Spleen (tissue), 11 donors: ENCODE results near the gene NUB1. TPM values are rescaled to one million over a fixed set of nuclear protein-coding genes. Genes with fewer than 3 reads are reported as not detected.

ENCODE experiments used
- DNase-seq: peaks from one replicate; pipeline ENCODE4 v3.0.0-alpha.2; 2020
- H3K27ac ChIP-seq, 8 donors: fragments of 200-600 bp; sonication (generic) in 7 of 8; 1 replicate in 4 of 8; 2 replicates in 4 of 8; pipeline versions ENCODE4 v1.5.0 to v1.8.0; 2016 to 2021; ENCODE audit warnings: inconsistent platforms in 4 of 8, mild to moderate bottlenecking in 4 of 8, moderate library complexity in 1 of 8
- H3K27me3 ChIP-seq, 7 donors: fragments of 200-600 bp; sonication (generic) in 6 of 7; replicated peaks in 1 of 7; 1 replicate in 4 of 7; 2 replicates in 3 of 7; pipeline versions ENCODE4 v1.5.0 to v1.8.0; 2016 to 2021; ENCODE audit warnings: inconsistent platforms in 3 of 7, mild to moderate bottlenecking in 1 of 7
- H3K36me3 ChIP-seq, 6 donors: fragments of 200-600 bp; sonication (generic) in 5 of 6; 1 replicate in 4 of 6; 2 replicates in 2 of 6; pipeline versions ENCODE4 v1.5.0 to v1.8.0; 2016 to 2021; ENCODE audit warnings: inconsistent platforms in 2 of 6
- H3K4me1 ChIP-seq, 6 donors: fragments of 200-600 bp; sonication (generic) in 5 of 6; 1 replicate in 3 of 6; 2 replicates in 3 of 6; pipeline versions ENCODE4 v1.5.0 to v1.8.0; 2016 to 2021; ENCODE audit warnings: inconsistent platforms in 3 of 6
- H3K4me3 ChIP-seq, 8 donors: fragments of 200-600 bp; sonication (generic) in 7 of 8; 1 replicate in 4 of 8; 2 replicates in 4 of 8; pipeline versions ENCODE4 v1.5.0 to v1.8.0; 2016 to 2021; ENCODE audit warnings: inconsistent platforms in 4 of 8, mild to moderate bottlenecking in 4 of 8, moderate library complexity in 2 of 8
- H3K9me3 ChIP-seq, 8 donors: fragments of 200-600 bp; sonication (generic) in 7 of 8; 1 replicate in 4 of 8; 2 replicates in 4 of 8; pipeline versions ENCODE4 v1.5.0 to v1.8.0; 2016 to 2021; ENCODE audit warnings: inconsistent platforms in 4 of 8
- POLR2A ChIP-seq, 3 donors: fragments of 450-650 bp; IDR thresholded peaks; one replicate each; pipeline ENCODE4 v1.5.1; 2017; ENCODE audit warnings: antibody characterized with exemption in 3 of 3, mild to moderate bottlenecking in 1 of 3
- POLR2AphosphoS5 ChIP-seq, 3 donors: sonication (generic); formaldehyde crosslinking; IDR thresholded peaks; one replicate each; pipeline ENCODE4 v1.5.1; 2017; ENCODE audit warnings: antibody characterized with exemption in 3 of 3
- WGBS, 5 donors: extraction: QIAGEN DNeasy Blood & Tissue Kit in 3 of 5; methylation state at CpG; one replicate each; pipeline versions ENCODE4 v1.1.5 to v1.1.7; 2013 to 2018; 5-methylcytosine and 5-hydroxymethylcytosine counted together
- intact Hi-C: fragments of 100-400 bp; cut with DNase I; formaldehyde crosslinking; loops from one replicate; pipeline ENCODE4 v1.15.0; 2023; ENCODE audit warnings: low total_unique reads
- polyA plus RNA-seq, 3 donors: library from polyadenylated mRNA; stranded (reverse); fragments of 200-250 nt; gene quantifications; one replicate each; pipeline ENCODE4 v1.2.1, GENCODE V29; 2013
- total RNA-seq, 7 donors: library from RNA; depleted of rRNA in 3 of 7; stranded (reverse); fragments of >200 nt in 3 of 7; fragmentation: NEBNext Ultra II Directional in 4 of 7; extraction: Animal tissue kit (Norgen Biotek cat#: 25700) in 4 of 7; gene quantifications; one replicate each; pipeline versions ENCODE4 v1.1.0 to v1.2.1, GENCODE V29; 2016 to 2021
- TF ChIP-seq, protein P1 (sequence below), 11 experiments: fragments of 200-600 bp in 7 of 11; fragments of 450-650 bp in 4 of 11; sonication (generic) in 4 of 11; IDR thresholded peaks in 8 of 11; conservative IDR thresholded peaks in 3 of 11; 1 replicate in 7 of 11; 2 replicates in 4 of 11; pipeline versions ENCODE4 v1.4.0 to v1.8.0; 2016 to 2021; ENCODE audit warnings: antibody characterized with exemption in 11 of 11, inconsistent platforms in 4 of 11, mild to moderate bottlenecking in 1 of 11
- donor health status: healthy with polysubstance abuse.
- donor health status: DM: no; HTN: no; CAD: no; lungs with moderate emphysema.
- donor health status: DM: no; HTN: no; CAD: no.
- donor health status: Bipolar disorder and iron deficiency.
- donor health status: healthy.
- donor health status: DM: no; HTN: no; CAD: no.
- donor health status: DM: yes; HTN: yes; CAD: no.

Gene NUB1
- total and polyA plus RNA-seq, 10 donors, result 25.2 to 80.9 (median 64.5) TPM

DNA sequence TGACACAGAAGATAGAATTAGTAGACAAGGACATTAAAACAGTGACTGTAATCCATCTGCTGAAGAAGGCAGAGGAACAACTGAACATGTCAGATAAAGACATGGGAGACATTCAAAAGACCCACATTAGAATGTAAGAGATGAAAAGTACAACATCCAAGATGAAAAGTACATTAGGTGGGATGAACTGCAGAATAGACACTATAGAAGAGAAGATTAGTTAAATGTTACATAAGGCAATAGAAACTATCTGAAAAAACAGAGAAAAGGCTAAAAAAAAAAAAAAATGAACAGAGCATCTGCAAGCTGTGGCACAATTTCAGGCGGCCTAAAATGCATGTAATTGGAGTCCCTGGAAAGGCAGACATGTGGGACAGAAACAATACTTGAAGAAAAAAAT, 21.6 kb downstream of the NUB1 start:
- peaks cover 6 to 91% (median 56%) of the 10 kb centered on the region in 6 donors for H3K36me3 ChIP-seq
- H3K27me3 ChIP-seq, result no peaks in the 10 kb centered on the region
- TF ChIP-seq POLR2AphosphoS5 (IDR thresholded peaks at IDR 0.05) (no peak), POLR2A (IDR thresholded peaks at IDR 0.05) (no peak)
- TF ChIP-seq, protein P1, sequence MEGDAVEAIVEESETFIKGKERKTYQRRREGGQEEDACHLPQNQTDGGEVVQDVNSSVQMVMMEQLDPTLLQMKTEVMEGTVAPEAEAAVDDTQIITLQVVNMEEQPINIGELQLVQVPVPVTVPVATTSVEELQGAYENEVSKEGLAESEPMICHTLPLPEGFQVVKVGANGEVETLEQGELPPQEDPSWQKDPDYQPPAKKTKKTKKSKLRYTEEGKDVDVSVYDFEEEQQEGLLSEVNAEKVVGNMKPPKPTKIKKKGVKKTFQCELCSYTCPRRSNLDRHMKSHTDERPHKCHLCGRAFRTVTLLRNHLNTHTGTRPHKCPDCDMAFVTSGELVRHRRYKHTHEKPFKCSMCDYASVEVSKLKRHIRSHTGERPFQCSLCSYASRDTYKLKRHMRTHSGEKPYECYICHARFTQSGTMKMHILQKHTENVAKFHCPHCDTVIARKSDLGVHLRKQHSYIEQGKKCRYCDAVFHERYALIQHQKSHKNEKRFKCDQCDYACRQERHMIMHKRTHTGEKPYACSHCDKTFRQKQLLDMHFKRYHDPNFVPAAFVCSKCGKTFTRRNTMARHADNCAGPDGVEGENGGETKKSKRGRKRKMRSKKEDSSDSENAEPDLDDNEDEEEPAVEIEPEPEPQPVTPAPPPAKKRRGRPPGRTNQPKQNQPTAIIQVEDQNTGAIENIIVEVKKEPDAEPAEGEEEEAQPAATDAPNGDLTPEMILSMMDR (IDR thresholded peaks at IDR 0.05 in 8 of 11, conservative IDR thresholded peaks at IDR 0.05 in 3 of 11), result no peak
- no peaks in the 10 kb centered on the region for H3K9me3 ChIP-seq
- peaks cover under 1 to 24% (median 7%) of the 10 kb centered on the region in 6 donors for H3K4me1 ChIP-seq
- intact Hi-C loops, result loop anchor here (10.0 kb wide), 1 partner anchor 402 kb away; no protein-coding TSS in a partner anchor
- 98 to 100% (median 100%) methylated on average over 1 of the region's 1 CpG for WGBS, 5 donors
- H3K4me3 ChIP-seq, result no peak overlapping the region
- DNase-seq, result no peak
- H3K27ac ChIP-seq, result no peak overlapping the region

DNA sequence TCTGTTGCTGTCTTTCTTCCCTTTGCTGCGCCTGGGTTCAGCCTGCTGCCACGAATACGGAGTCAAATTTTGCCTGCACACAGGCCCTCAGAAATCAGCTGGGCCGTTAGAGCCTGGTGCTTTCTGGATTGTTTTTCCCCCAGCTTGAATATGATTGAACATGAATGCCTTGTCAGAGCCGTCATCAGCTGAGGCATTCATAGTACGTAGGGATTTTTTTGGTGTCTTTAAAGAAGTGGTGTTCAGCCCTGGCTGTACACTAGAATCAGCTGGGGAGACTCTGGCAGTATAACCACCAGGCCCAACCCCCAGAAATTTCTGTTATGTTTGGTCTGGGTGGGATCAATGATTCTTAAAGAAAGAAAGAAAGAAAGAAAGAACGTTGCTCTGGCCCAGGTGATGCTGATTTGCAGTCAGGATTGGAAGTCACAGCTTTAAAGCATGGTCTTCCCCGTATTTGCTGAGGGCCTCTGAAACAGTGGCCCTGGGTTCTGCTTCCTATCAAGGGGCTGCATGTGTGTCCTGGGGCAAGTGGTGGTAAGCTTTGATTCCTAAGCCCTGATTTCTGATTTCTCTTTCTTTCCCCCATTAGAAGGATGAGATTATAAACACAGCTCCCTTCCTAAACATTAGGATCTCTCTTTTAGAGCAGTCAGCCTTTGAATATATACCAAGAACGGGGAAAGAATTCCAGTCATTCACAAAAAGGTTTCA, 24.7 kb downstream of the NUB1 start:
- peak overlapping the region in 6 of 8 donors; percentile 23 to 74 (median 64) for H3K27ac ChIP-seq
- 77 to 88% (median 81%) methylated on average over 9 of the region's 9 CpGs for WGBS, 5 donors
- no peaks in the 10 kb centered on the region for H3K9me3 ChIP-seq
- H3K36me3 ChIP-seq, result peaks cover 0 to 91% (median 50%) of the 10 kb centered on the region in 6 donors
- intact Hi-C loops, result loop anchor here (5.0 to 10.0 kb wide), 2 partner anchors 81 to 398 kb away; no protein-coding TSS in a partner anchor
- DNase-seq, result no peak
- peaks cover 3 to 31% (median 13%) of the 10 kb centered on the region in 6 donors for H3K4me1 ChIP-seq
- TF ChIP-seq, protein P1 (IDR thresholded peaks at IDR 0.05 in 8 of 11, conservative IDR thresholded peaks at IDR 0.05 in 3 of 11), result no peak
- TF ChIP-seq POLR2A (IDR thresholded peaks at IDR 0.05), result no peak
- TF ChIP-seq POLR2AphosphoS5 (IDR thresholded peaks at IDR 0.05), result peak in 1 of 3 donors; percentile 16
- no peaks in the 10 kb centered on the region for H3K27me3 ChIP-seq
- H3K4me3 ChIP-seq, result no peak overlapping the region

DNA sequence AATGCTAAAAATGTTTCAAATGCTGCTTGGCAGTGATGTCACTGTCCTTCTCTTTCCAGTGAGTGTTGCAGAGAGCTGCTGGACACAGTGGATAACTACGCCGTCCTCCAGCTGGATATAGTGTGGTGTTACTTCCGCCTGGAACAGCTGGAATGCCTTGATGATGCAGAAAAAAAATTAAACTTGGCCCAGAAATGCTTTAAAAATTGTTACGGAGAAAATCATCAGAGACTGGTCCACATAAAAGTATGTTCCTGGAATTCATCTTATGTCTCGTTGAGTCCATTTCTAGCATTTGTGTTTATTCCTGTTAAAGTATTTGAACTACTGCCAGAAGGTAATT, 25.2 kb downstream of the NUB1 start:
- Histone ChIP-seq H3K27ac (peak overlapping the region in 4 of 8 donors; percentile 61 to 69 (median 64)), H3K4me1 (peaks cover 3 to 33% (median 13%) of the 10 kb centered on the region in 6 donors), H3K9me3 (no peaks in the 10 kb centered on the region), H3K4me3 (no peak overlapping the region), H3K36me3 (peaks cover 0 to 91% (median 48%) of the 10 kb centered on the region in 6 donors), H3K27me3 (no peaks in the 10 kb centered on the region)
- WGBS, 5 donors, result 69 to 90% (median 74%) methylated on average over 5 of the region's 5 CpGs
- DNase-seq, result no peak
- peak in 1 of 3 donors; percentile 53 for TF ChIP-seq POLR2AphosphoS5 (IDR thresholded peaks at IDR 0.05)
- TF ChIP-seq, protein P1 (IDR thresholded peaks at IDR 0.05 in 8 of 11, conservative IDR thresholded peaks at IDR 0.05 in 3 of 11), result no peak
- intact Hi-C loops, result loop anchor here (5.0 to 10.0 kb wide), 2 partner anchors 80 to 398 kb away; no protein-coding TSS in a partner anchor

DNA sequence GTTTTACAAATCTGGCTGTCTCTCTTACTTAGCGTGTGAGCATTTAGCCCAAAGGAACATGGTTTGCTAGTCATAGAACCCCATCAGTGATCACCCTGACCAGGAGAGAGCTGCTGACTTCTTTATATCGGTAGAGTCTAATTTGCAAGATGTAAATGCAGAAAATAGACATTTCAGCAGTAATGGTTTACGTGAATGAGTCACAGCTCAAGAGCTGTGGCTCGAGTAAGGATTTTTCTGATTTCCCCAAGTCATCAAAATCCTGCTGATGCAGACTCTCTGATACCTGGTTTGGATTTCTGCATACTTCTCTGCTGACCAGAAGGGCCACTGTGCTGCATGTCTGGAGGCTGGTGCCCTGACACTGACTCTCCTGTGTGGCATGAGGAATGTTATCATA, 25.7 kb downstream of the NUB1 start:
- Histone ChIP-seq H3K9me3 (no peaks in the 10 kb centered on the region), H3K4me3 (no peak overlapping the region), H3K4me1 (peaks cover 3 to 38% (median 13%) of the 10 kb centered on the region in 6 donors), H3K36me3 (peaks cover 0 to 91% (median 44%) of the 10 kb centered on the region in 6 donors), H3K27ac (peak overlapping the region in 5 of 8 donors; percentile 49 to 69 (median 63)), H3K27me3 (no peaks in the 10 kb centered on the region)
- TF ChIP-seq POLR2A (IDR thresholded peaks at IDR 0.05) (no peak), POLR2AphosphoS5 (IDR thresholded peaks at IDR 0.05) (no peak)
- TF ChIP-seq, protein P1 (IDR thresholded peaks at IDR 0.05 in 8 of 11, conservative IDR thresholded peaks at IDR 0.05 in 3 of 11), result no peak
- WGBS, 5 donors, result 76 to 90% (median 87%) methylated on average over 4 of the region's 4 CpGs
- no peak for DNase-seq
- intact Hi-C loops, result loop anchor here (5.0 to 10.0 kb wide), 2 partner anchors 80 to 398 kb away; no protein-coding TSS in a partner anchor
